GM19023 (cell line): ENCODE data around the gene STX18.
A peak's percentile ranks its signal among the peaks of the same experiment; 100 is the strongest.
"Not testable (repeated sequence)": the region's sequence is repeated elsewhere in the genome, so short reads cannot be mapped to it uniquely, and the experiment has no call there.

Experiments used
- ATAC-seq: cut with Tn5 transposase; IDR thresholded peaks from one replicate; pipeline ENCODE4 v1.9.1; 2021; ENCODE audit warnings: mild to moderate bottlenecking, moderate library complexity; ENCODE audit not compliant: unreplicated experiment

The STX18 gene

GRCh38 chr4:4541661-4542570 lies at the start of gene STX18:
Gene STX18, minus strand, starts transcription at chr4:4542048. Its CDS starts 84 bp downstream, at chr4:4541964.
- ATAC-seq = peak; percentile 86

- ATAC-seq = no peak
Measured at GRCh38 chr4:4591071-4591470, 49.2 kb upstream of the STX18 start.

- ATAC-seq = no peak
Measured at GRCh38 chr4:4590546-4590945, 48.7 kb upstream of the STX18 start.

- ATAC-seq = no peak
Measured at GRCh38 chr4:4585012-4585670, 43.3 kb upstream of the STX18 start.

- ATAC-seq = no peak
Measured at GRCh38 chr4:4583606-4584005, 41.8 kb upstream of the STX18 start.

- ATAC-seq = no peak
Measured at GRCh38 chr4:4582653-4583052, 40.8 kb upstream of the STX18 start.

- ATAC-seq = no peak
Measured at GRCh38 chr4:4580494-4580893, 38.6 kb upstream of the STX18 start.

GRCh38 chr4:4578981-4579380 lies 37.1 kb upstream of the STX18 start:
- ATAC-seq = no peak

GRCh38 chr4:4577359-4577875 lies 35.6 kb upstream of the STX18 start:
- no peak for ATAC-seq

- ATAC-seq = peak; percentile 83
Measured at GRCh38 chr4:4575284-4576211, 33.7 kb upstream of the STX18 start.

GRCh38 chr4:4574792-4575191 lies 32.9 kb upstream of the STX18 start:
- ATAC-seq = no peak

- no peak for ATAC-seq
Measured at GRCh38 chr4:4574052-4574451, 32.2 kb upstream of the STX18 start.

GRCh38 chr4:4572821-4573220 lies 31.0 kb upstream of the STX18 start:
- no peak for ATAC-seq

- not testable (repeated sequence) for ATAC-seq
Measured at GRCh38 chr4:4569861-4570260, 28.0 kb upstream of the STX18 start.

- ATAC-seq = no peak
Measured at GRCh38 chr4:4568806-4569427, 27.1 kb upstream of the STX18 start.

- not testable (repeated sequence) for ATAC-seq
Measured at GRCh38 chr4:4566359-4566758, 24.5 kb upstream of the STX18 start.

- no peak for ATAC-seq
Measured at GRCh38 chr4:4564522-4564921, 22.7 kb upstream of the STX18 start.

- ATAC-seq = no peak
Measured at GRCh38 chr4:4560642-4561041, 18.8 kb upstream of the STX18 start.

- no peak for ATAC-seq
Measured at GRCh38 chr4:4560136-4560535, 18.3 kb upstream of the STX18 start.

- no peak for ATAC-seq
Measured at GRCh38 chr4:4559596-4559995, 17.7 kb upstream of the STX18 start.
